Upper lobe of right lung (tissue), 1 donor: ENCODE measurements around the gene MFSD2B. TPM values are rescaled to one million over a fixed set of nuclear protein-coding genes. Genes with fewer than 3 reads are reported as not detected.

ENCODE experiments used
- ATAC-seq: fragments of 200-7000 bp; cut with Tn5 transposase; one replicate; pipeline ENCODE4 v1.9.1; 2020; ENCODE audit warnings: mild to moderate bottlenecking, moderate library complexity
- DNase-seq: peaks from one replicate; pipeline ENCODE4 v3.0.0-alpha.2; 2020
- H3K27ac ChIP-seq: fragments of 200-600 bp; one replicate; pipeline ENCODE4 v1.8.0; 2022
- H3K27me3 ChIP-seq: fragments of 200-600 bp; one replicate; pipeline ENCODE4 v1.8.0; 2022; ENCODE audit warnings: mild to moderate bottlenecking
- H3K36me3 ChIP-seq: fragments of 200-600 bp; one replicate; pipeline ENCODE4 v1.8.0; 2022
- H3K4me1 ChIP-seq: fragments of 200-600 bp; one replicate; pipeline ENCODE4 v1.8.0; 2022
- H3K4me3 ChIP-seq: fragments of 200-600 bp; one replicate; pipeline ENCODE4 v1.8.0; 2022; ENCODE audit warnings: mild to moderate bottlenecking
- H3K9me3 ChIP-seq: fragments of 200-600 bp; one replicate; pipeline ENCODE4 v1.8.0; 2022
- CTCF ChIP-seq: fragments of 200-600 bp; IDR thresholded peaks from one replicate; pipeline ENCODE4 v1.8.0; 2022; ENCODE audit warnings: antibody characterized with exemption
- intact Hi-C: fragments of 100-400 bp; cut with DNase I; formaldehyde crosslinking; loops from one replicate; pipeline ENCODE4 v1.11.0; 2022
- total RNA-seq: library from RNA; stranded (reverse); fragmentation: NEBNext Ultra II Directional; extraction: Animal tissue kit (Norgen Biotek cat#: 25700); gene quantifications from one replicate; pipeline ENCODE4 v1.2.1, GENCODE V29; 2021
- donor health status: DM: no; HTN: yes; CAD: no; lungs with severe emphysema.

MFSD2B gene
- total RNA-seq, 1 donor from 2014 or later, result 0.35 TPM

GRCh38 chr2:24020244-24020643 lies 10.4 kb downstream of the MFSD2B start:
- ATAC-seq, result no peak
- no peaks in the 10 kb centered on the region for H3K27me3 ChIP-seq
- TF ChIP-seq CTCF, result no peak
- H3K4me3 ChIP-seq, result no peak overlapping the region
- DNase-seq, result no peak
- H3K9me3 ChIP-seq, result no peaks in the 10 kb centered on the region
- H3K36me3 ChIP-seq, result no peaks in the 10 kb centered on the region
- intact Hi-C loops, result no loop called here
- H3K27ac ChIP-seq, result no peak overlapping the region
- H3K4me1 ChIP-seq, result no peaks in the 10 kb centered on the region

GRCh38 chr2:24021122-24021998 lies 11.5 kb downstream of the MFSD2B start:
- Histone ChIP-seq H3K4me1 (no peaks in the 10 kb centered on the region), H3K27ac (no peak overlapping the region), H3K9me3 (no peaks in the 10 kb centered on the region), H3K27me3 (no peaks in the 10 kb centered on the region), H3K4me3 (no peak overlapping the region), H3K36me3 (peaks cover under 1% of the 10 kb centered on the region)
- no peak for TF ChIP-seq CTCF
- peak; percentile 56 for ATAC-seq
- intact Hi-C loops, result no loop called here
- DNase-seq, result no peak

GRCh38 chr2:24022324-24022974 lies 12.6 kb downstream of the MFSD2B start:
- ATAC-seq (no peak), DNase-seq (no peak)
- Histone ChIP-seq H3K36me3 (peaks cover 5% of the 10 kb centered on the region), H3K27me3 (no peaks in the 10 kb centered on the region), H3K4me3 (no peak overlapping the region), H3K9me3 (no peaks in the 10 kb centered on the region), H3K4me1 (no peaks in the 10 kb centered on the region), H3K27ac (no peak overlapping the region)
- TF ChIP-seq CTCF, result no peak
- intact Hi-C loops, result no loop called here

- Histone ChIP-seq H3K4me1 (no peaks in the 10 kb centered on the region), H3K27me3 (no peaks in the 10 kb centered on the region), H3K27ac (no peak overlapping the region), H3K4me3 (no peak overlapping the region), H3K36me3 (peaks cover 5% of the 10 kb centered on the region), H3K9me3 (no peaks in the 10 kb centered on the region)
- intact Hi-C loops, result no loop called here
- no peak for TF ChIP-seq CTCF
- ATAC-seq (no peak), DNase-seq (no peak)
Observed at GRCh38 chr2:24022975-24023575, 13.2 kb downstream of the MFSD2B start.

- H3K36me3 ChIP-seq, result peaks cover 5% of the 10 kb centered on the region
- ATAC-seq (no peak), DNase-seq (no peak)
- H3K9me3 ChIP-seq, result no peaks in the 10 kb centered on the region
- intact Hi-C loops, result no loop called here
- no peak overlapping the region for H3K4me3 ChIP-seq
- H3K27me3 ChIP-seq, result no peaks in the 10 kb centered on the region
- TF ChIP-seq CTCF, result no peak
- no peaks in the 10 kb centered on the region for H3K4me1 ChIP-seq
- H3K27ac ChIP-seq, result no peak overlapping the region
Observed at GRCh38 chr2:24024018-24024417, 14.1 kb downstream of the MFSD2B start.
